Brain microvascular endothelial cell (primary cell): ENCODE data around the gene CDH13.

Source experiments
- DNase-seq: peaks from one replicate; pipeline ENCODE4 v3.0.0-alpha.2; 2020
- H3K27ac ChIP-seq: fragments of 250-450 bp; sonication (Bioruptor Pico); 2 replicates; pipeline ENCODE4 v1.5.1; 2020; ENCODE audit warnings: mild to moderate bottlenecking, moderate library complexity
- H3K27me3 ChIP-seq: fragments of 250-450 bp; sonication (Bioruptor Pico); replicated peaks from 2 replicates; pipeline ENCODE4 v1.5.1; 2020; ENCODE audit warnings: mild to moderate bottlenecking
- H3K36me3 ChIP-seq: fragments of 250-450 bp; sonication (Bioruptor Pico); replicated peaks from 2 replicates; pipeline ENCODE4 v1.5.1; 2020; ENCODE audit warnings: mild to moderate bottlenecking
- H3K4me3 ChIP-seq: 2 replicates; pipeline ENCODE4 v1.5.1; 2011; ENCODE audit warnings: low read depth, mild to moderate bottlenecking, control low read depth, low read length, moderate library complexity
- CTCF ChIP-seq: IDR thresholded peaks from 2 replicates; pipeline ENCODE4 v1.5.1; 2011; ENCODE audit warnings: low read depth, mild to moderate bottlenecking, moderate library complexity, low read length, control low read depth, inconsistent platforms; ENCODE audit errors: missing control alignments
- in situ Hi-C: cut with HindIII; loops from 2 replicates; pipeline ENCODE4 v1.10.0; 2017; ENCODE audit warnings: low sequenced_read_pairs, low pct_ligation_motif_present

CDH13 gene

GRCh38 chr16:83849421-83849820, 1222.7 kb downstream of the CDH13 start:
- in situ Hi-C loops, result no loop called here
- no peak for TF ChIP-seq CTCF

More at GRCh38 chr16:83849421-83849820, 1222.7 kb downstream of the CDH13 start:
- no peak overlapping the region for H3K4me3 ChIP-seq
- no peaks in the 10 kb centered on the region for H3K27me3 ChIP-seq
- no peak overlapping the region for H3K27ac ChIP-seq
- H3K36me3 ChIP-seq, result no peaks in the 10 kb centered on the region
- no peak for DNase-seq
